GM18511 (cell line): Measurements from ENCODE around the gene FES.
"Not testable (repeated sequence)": the region's sequence is repeated elsewhere in the genome, so short reads cannot be mapped to it uniquely, and the experiment has no call there.

Source experiments
- ATAC-seq: cut with Tn5 transposase; IDR thresholded peaks from one replicate; pipeline ENCODE4 v1.9.1; 2021; ENCODE audit warnings: mild to moderate bottlenecking, moderate library complexity; ENCODE audit not compliant: unreplicated experiment

FES gene

GRCh38 chr15:90860942-90861675 lies 23.2 kb upstream of the FES start:
- ATAC-seq, result no peak

- ATAC-seq, result no peak
Measured at GRCh38 chr15:90862487-90862886, 21.8 kb upstream of the FES start.

DNA sequence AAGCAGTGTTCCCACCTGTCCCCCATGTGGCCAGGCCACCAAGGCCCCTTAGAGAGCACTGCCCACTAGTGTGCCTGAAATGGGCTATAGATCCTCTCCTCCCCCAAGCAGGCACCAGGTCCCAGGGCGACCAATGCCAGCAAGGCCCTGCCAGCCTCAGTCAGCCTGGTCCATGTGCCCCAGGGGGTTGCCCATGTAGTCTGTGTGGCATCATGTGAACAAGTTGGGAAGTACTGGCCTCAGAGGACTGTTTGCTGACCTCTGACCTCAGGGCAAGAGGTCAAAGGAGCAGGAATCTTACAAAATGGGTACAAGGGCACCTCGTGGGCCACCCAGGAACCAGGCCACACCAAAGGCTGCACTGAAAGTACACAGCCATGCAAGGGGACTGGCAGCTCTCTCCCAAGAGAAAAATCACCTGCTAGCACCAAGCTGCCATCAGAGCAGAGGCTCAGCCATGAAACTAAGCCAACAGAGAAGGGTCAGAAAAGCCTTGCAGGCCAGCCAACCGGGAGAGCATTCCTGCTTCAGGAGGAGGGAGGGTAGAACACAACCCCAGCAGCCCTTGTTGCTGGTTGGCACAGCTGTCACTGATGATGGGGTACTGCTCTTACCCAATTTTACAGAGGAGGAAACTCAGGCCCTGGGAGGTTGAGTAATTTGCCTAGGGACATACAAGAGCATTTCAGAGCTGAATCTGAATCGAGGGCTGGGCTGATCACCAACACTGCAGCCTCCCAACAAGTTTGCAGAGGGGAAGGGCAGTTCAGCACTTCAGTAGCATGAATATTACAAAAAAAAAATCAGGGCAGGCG lies 21.1 kb upstream of the FES start:
- ATAC-seq, result no peak

GRCh38 chr15:90863987-90864386 lies 20.3 kb upstream of the FES start:
- no peak for ATAC-seq

GRCh38 chr15:90864507-90864906 lies 19.8 kb upstream of the FES start:
- no peak for ATAC-seq

GRCh38 chr15:90865702-90866101 lies 18.6 kb upstream of the FES start:
- ATAC-seq, result no peak

DNA sequence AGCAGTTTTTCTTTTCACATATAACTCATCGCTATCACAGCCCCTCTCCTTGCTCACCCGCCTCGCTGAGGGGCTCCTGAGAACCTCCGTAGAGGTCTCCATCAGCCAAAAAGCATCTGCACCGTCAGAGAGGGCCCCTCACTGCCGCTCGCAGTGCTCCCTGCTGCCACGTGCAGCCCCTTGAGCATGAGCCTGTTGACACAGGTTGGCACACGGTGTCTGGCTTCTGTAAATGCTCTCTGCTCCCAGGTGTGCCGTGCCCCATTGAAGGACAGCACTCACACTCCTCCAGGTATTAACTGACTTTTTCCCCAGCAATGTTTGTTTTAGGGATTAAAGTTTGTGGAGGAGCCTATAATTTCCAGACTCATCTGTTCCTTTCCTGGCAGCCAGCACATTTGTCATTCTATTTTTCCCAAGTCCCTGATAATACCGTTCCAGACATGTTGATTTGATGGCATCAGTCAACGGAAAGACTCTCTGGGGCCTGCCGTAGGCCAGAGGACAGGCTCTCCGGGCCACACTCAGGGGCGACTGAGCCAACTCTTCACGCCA lies 18.1 kb upstream of the FES start:
- no peak for ATAC-seq

DNA sequence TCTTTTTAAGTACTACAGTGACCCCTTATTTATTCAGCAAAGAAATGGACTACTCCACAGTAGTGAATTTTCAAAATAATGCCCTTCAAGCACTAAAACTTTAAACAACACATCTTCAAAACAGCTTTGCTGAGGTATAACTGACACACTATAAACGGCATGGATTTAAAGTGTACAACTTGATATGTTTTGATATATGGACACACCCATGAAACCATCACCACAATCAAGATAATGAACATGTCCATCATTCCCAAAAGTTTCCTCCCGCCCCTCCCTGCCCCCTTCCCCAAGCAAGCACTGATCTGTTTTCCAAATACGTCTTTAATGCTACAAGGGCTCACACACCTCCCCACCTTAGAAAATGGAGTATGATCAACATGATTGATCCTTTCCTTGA lies 17.5 kb upstream of the FES start:
- ATAC-seq, result no peak

GRCh38 chr15:90868261-90868689 lies 16.0 kb upstream of the FES start, which contains the start of gene FURIN:
TSS of gene FURIN (plus strand) at chr15:90868588. CDS start at chr15:90875741, 7,153 bp downstream.
- no peak for ATAC-seq

DNA sequence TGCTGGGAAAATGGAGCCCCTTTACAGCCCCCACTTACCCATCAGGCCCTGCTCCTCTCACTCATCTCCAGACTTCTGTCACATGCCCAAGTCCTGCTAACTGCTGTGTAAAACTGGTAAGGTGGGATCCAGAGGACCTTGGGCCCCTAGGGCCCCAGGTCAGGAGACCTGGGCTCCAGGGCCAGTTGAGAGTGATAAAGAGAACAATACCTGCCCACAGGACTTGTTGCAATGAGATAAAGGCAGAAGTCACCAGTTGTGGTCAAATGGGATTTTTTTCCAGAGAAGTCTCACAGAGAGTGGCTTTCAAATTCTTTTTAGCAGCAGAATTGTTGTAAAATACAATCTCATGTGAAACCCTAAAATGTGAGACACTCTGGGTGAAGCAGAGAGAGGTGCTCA lies 15.2 kb upstream of the FES start:
- ATAC-seq, result no peak

DNA sequence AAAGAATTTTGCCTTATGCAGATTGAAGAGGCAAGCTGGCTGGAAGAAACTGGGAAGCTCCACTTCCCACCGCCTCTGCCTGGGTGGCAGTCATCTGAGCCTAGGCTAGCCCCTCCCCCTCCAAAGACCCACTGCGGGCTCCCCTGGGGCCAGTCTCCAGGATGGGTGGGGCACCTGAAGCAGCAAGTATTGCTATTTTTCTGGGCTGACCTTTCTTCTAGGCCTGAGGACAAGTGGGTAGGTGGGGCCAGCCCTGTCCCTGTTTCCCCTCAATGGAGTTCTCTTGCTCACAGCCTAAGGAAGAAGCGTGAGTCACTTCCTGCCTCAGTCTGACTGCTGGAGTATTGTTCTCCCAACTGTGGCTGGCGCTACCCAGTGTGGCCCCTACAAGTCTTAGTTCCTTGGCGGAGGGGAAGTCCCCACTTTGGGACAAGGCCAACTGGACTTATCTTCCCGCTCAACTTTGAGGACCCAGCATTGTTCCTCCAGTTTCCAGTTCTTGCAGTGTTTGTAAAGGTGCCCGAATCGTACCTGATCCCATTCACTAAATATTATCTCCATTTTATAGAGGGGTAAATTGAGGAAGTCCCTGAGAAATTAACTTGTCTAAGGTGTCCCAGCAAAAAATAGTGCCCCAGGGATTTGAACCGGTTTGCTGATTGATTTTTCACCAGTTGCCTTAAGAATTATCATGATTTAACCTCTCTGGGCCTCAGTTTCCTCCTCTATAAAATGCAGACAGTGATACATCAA lies 14.5 kb upstream of the FES start:
- ATAC-seq, result no peak

DNA sequence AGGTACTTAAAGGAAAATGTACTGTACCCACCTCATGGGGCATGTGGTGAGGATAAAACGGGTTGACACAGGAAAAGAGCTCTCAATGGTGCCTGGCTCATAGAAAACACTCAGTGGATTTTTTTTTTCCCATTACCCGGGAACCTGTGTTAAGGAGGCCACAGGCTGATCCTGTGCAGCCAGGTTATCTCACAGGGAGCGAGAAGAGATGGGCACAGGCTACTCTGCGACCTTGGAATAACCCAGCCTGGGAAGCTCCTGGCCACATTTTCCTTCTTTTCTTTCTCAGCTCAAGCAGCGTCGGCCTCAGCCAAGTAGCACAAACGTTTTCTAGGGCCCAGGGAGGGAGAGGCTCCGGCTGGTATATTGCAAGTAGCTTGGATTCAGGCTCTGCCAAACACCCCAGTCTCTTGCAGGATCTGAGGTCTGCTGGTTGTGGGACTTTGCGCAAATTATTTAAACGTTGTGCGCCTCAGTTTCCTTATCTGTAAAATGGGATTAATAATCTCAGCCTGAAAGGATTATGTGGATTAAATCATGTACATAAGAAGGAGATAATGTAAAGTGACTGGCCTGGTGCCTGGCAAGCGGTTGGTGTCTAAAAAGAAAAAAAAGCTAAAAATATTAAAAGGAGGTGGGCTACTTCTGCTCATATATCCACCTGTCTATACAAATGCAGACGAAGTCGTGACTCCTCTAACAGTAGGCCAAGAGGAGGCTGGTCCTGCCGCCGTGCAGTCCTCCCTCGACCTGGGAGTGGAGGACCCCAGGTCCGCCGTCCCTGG lies 13.8 kb upstream of the FES start:
- ATAC-seq, result no peak

DNA sequence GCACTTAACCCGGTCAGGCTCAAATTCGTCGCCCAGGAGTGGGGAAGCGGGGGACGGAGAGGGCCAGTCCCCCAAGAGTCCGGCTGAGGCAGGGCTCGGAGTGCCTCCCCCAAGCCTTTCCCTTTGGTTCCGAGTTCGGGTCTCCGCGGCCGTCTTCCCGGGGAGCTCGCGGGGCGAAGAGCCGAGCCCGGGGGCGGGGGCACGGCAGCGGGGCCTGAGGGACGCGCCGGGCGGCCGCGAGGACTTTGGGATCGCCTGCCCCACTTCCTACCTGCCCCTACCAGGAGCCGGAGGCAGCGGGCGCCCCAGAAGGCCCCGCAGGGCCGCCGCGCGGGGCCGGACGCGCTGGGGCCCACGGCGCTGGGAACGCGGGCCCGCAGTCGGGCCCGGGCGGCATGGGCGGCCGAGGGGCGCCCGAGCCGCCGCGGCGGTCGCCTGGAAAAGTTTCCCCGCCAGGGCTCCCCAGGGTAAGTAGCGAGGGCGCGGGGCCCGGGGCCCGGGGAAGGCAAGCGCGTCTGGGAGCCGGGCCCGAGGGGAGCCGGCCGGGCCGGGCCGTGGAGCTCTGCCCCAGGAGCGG lies 13.1 kb upstream of the FES start:
- ATAC-seq, result peak; percentile 31

DNA sequence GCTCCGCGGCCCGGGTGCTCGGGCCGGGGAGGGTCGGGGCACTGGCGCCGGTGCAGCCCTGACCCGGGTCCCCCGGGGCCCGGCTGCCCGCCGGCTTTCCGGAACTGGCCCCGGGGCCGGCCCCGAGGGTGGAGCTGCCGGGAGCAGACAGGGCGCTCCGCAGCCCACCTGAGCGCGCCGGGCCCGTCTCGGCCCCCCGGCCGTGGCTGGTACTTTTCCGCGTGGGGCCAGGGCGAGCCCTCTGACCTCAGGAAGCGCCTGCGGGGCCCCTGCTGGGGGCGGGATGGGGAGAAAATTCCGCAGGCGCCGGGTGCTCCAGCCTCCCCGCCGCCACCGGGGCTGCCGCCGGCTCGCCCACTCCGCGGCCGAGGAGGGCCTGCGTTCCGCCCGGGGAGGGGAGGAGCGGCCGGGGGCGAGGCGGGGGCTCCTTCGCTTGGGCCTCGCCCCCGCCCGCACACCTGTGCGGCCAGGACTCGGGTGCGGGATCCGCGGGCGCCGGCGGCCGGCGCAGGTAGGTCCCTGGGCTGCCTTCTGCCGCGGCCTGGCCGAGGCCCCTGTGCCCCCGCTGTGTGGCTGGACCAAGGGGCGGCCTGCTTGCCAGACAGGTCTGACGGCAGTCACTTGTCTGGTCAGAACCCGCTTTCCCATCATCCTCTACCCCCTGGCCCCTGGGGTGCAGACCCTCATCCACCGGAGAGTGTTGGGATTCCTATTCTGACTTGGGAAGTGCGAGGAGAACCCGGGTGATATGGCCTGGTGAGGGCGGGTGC lies 12.4 kb upstream of the FES start:
- peak; percentile 27 for ATAC-seq

- ATAC-seq, result peak; percentile 19
Measured at GRCh38 chr15:90872486-90873184, 11.7 kb upstream of the FES start.

DNA sequence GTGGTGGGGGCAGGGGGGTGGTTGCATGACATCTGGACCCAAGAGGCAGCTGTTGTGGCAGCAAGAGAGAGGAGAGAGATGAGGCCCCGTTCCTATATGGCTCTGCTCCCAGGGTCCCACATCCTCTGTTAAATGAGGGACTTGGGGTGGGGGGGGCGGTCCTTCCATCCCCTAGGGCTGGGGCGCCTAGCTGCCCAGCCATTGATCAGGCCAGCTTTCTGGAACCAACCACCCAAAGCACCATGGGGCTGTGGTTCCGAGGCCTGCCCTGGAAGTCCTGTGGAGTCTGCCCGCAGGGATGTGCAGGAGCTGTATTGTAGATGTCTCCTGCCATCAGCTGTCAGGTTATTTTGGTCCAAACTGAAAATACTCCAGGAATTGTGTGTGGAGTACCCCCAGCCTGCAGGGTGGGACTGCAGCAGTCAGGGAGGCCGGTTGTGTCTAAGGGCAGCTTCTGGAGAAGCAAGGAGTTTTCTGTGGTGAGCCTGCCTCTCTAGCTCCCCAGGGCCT lies 10.8 kb upstream of the FES start:
- no peak for ATAC-seq

- no peak for ATAC-seq
Measured at GRCh38 chr15:90873998-90874605, 10.2 kb upstream of the FES start.

DNA sequence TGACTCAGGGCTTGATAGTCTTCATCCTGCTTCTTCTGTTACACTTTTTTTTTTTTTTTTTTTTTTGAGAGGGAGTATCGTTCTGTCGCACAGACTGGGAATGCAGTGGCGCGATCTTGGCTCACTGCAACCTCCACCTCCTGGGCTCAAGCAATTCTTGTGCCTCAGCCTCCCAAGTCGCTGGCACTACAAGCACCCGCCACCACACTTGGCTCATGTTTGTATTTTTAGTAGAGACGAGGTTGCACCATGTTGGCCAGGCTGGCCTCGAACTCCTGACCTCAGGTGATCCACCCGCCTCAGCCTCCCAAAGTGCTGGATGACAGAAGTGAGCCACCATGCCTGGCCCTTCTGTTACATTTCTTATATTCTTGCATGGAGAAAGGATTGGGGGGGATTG lies 9.3 kb upstream of the FES start:
- ATAC-seq, result not testable (repeated sequence)
